AG04450 (cell line): Measurements from ENCODE around the gene ACADM. TPM values are rescaled to one million over a fixed set of nuclear protein-coding genes. Genes with fewer than 3 reads are reported as not detected.
"Not testable (repeated sequence)": the region's sequence is repeated elsewhere in the genome, so short reads cannot be mapped to it uniquely, and the experiment has no call there.

Experiments
- CTCF ChIA-PET: fragments of 300-600, 350-600 bp; formaldehyde crosslinking; extraction: SDS; loops from one replicate; lab custom pipeline; 2022; ENCODE audit warnings: antibody characterized with exemption, inconsistent platforms; lab: Charles Lee
- POLR2A ChIA-PET: fragments of 350-600 bp; formaldehyde crosslinking; extraction: SDS; loops from one replicate; lab custom pipeline; 2021; ENCODE audit warnings: antibody characterized with exemption, inconsistent platforms; lab: Yijun Ruan, JAX
- DNase-seq: peaks from one replicate; pipeline ENCODE4 v3.0.0-alpha.2; 2011; ENCODE audit warnings: low read depth, low spot score
- H3K27ac ChIP-seq: one replicate; pipeline ENCODE4 v1.5.1; 2012; ENCODE audit warnings: low read depth, low read length, control low read depth
- H3K27me3 ChIP-seq: one replicate; pipeline ENCODE4 v1.6.0; 2012; ENCODE audit warnings: low read length; ENCODE audit not compliant: control insufficient read depth, insufficient read depth
- H3K4me3 ChIP-seq: 2 replicates; pipeline ENCODE4 v1.5.1; 2011; ENCODE audit warnings: mild to moderate bottlenecking, low read depth, low read length, control low read depth
- H3K9me3 ChIP-seq: 2 replicates; pipeline ENCODE4 v1.5.1; 2012; ENCODE audit warnings: low read length; ENCODE audit not compliant: control insufficient read depth, insufficient read depth
- polyA plus RNA-seq: library from polyadenylated mRNA; depleted of rRNA; stranded (reverse); fragments of >200 nt; gene quantifications from 2 replicates; pipeline ENCODE4 v1.2.3, GENCODE V29; 2011
- TF ChIP-seq, protein P1 (sequence below): IDR thresholded peaks from 2 replicates; pipeline ENCODE4 v1.5.1; 2011; ENCODE audit warnings: low read depth, low read length, control low read depth, inconsistent platforms

The ACADM gene
- polyA plus RNA-seq, 1 experiment = 43.2 TPM

DNA sequence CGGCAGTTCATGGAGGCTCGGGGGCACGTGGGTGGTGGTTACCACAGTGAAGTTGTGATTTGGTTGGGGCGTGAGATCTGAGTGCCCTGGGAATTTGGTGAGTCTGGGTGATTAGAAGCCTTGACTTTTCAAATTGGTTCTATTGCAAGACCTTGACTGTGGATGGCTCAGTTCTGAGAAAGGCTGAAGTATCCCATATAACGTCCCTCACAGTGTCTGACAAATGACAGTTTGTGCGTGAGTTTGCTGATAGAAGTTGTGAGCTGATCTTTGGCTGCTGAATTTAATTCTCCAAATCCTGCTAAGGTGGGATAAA lies 72.7 kb downstream of the ACADM start:
- POLR2A ChIA-PET = interaction anchor here (1.2 to 1.4 kb wide), 2 partner anchors 11 to 14 kb away, joined by 4 to 9 read pairs; partner anchors contain the start of gene RABGGTB
- DNase-seq = no peak

DNA sequence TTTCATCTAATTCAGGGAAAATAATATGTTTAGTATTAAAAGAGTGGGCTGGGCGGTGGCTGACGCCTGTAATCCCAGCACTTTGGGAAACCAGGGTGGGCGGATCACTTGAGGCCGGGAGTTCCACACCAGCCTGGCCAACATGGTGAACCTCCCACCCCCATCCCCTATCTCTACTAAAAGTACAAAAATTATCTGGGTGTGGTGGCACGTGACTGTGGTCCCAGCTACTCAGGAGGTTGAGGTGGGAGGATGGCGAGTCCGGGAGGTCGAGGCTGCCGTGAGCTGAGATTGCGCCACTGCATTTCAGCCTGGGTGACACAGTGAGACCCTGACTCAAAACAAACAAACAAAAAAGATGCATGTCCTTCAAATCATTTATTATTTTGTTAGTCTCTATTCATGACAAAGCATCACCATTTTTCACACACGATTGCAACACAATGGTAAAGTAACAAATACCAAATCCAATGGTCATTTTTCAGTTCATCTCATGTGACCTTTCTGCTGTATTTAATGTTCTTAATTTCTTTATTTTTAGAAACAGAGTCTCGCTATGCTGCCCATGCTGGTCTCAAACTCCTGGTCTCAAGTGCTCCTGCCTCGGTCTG lies 73.2 kb downstream of the ACADM start:
- TF ChIP-seq, protein P1, sequence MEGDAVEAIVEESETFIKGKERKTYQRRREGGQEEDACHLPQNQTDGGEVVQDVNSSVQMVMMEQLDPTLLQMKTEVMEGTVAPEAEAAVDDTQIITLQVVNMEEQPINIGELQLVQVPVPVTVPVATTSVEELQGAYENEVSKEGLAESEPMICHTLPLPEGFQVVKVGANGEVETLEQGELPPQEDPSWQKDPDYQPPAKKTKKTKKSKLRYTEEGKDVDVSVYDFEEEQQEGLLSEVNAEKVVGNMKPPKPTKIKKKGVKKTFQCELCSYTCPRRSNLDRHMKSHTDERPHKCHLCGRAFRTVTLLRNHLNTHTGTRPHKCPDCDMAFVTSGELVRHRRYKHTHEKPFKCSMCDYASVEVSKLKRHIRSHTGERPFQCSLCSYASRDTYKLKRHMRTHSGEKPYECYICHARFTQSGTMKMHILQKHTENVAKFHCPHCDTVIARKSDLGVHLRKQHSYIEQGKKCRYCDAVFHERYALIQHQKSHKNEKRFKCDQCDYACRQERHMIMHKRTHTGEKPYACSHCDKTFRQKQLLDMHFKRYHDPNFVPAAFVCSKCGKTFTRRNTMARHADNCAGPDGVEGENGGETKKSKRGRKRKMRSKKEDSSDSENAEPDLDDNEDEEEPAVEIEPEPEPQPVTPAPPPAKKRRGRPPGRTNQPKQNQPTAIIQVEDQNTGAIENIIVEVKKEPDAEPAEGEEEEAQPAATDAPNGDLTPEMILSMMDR = no peak
- POLR2A ChIA-PET = interaction anchor here (1.4 kb wide), 1 partner anchor 14 kb away, joined by 4 read pairs; no protein-coding TSS in a partner anchor
- CTCF ChIA-PET = no interaction called here
- Histone ChIP-seq H3K27me3 (no peaks in the 10 kb centered on the region), H3K4me3 (no peak overlapping the region), H3K9me3 (no peaks in the 10 kb centered on the region; the same call in 1 of the 2 replicates), H3K27ac (no peak overlapping the region)
- no peak for DNase-seq

More for the DNA sequence above, 72.7 kb downstream of the ACADM start:
- no peaks in the 10 kb centered on the region for H3K27me3 ChIP-seq
- no peak overlapping the region for H3K27ac ChIP-seq
- no peaks in the 10 kb centered on the region; the same call in 1 of the 2 replicates for H3K9me3 ChIP-seq
- TF ChIP-seq, protein P1 = no peak
- H3K4me3 ChIP-seq = no peak overlapping the region
- CTCF ChIA-PET = no interaction called here

DNA sequence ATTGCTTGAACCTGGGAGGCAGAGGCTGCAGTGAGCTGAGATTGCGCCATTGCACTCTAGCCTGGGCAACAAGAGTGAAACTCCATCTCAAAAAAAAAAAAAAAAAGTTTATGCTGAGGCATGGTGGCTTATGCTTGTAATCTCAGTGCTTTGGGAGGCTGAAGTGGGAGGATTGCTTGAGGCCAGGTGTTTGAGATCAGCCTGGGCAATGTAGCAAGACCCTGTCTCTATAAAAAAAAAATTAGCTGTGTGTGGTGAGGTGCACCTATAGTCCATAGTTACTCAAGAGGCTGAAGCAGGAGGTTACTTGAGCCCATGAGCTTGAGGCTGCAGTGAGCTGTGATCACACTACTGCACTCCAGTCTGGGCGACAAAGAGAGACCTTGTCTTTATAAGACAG lies 77.0 kb downstream of the ACADM start:
- H3K27me3 ChIP-seq, CTCF ChIA-PET, H3K4me3 ChIP-seq, H3K9me3 ChIP-seq, H3K27ac ChIP-seq, DNase-seq: not testable (repeated sequence)
- POLR2A ChIA-PET = interaction anchor here (0.7 kb wide), 1 partner anchor 167 kb away, joined by 4 read pairs; no protein-coding TSS in a partner anchor

DNA sequence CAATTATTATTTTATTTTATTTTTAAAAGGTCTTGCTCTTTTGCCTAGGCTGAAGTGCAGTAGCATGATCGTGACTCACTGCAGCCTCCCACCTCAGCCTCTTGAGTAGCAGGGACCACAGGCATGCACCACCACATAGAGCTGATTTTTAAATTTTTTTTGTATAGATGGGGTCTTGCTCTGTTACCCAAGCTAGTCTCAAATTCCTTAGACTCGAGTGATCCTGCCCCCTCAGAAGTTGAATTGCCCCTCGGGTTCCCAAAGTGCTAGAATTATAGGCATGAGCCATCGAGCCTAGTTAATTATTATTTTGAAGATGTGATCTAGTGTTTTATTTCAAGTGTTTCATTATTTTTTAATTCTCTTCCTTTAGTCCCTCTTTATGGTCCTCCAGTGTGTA lies 84.4 kb downstream of the ACADM start:
- H3K9me3 ChIP-seq = no peaks in the 10 kb centered on the region
- DNase-seq = no peak
- no peak overlapping the region for H3K27ac ChIP-seq
- TF ChIP-seq, protein P1 = no peak
- H3K27me3 ChIP-seq = no peaks in the 10 kb centered on the region
- CTCF ChIA-PET = no interaction called here
- H3K4me3 ChIP-seq = no peak overlapping the region
- POLR2A ChIA-PET = no interaction called here

DNA sequence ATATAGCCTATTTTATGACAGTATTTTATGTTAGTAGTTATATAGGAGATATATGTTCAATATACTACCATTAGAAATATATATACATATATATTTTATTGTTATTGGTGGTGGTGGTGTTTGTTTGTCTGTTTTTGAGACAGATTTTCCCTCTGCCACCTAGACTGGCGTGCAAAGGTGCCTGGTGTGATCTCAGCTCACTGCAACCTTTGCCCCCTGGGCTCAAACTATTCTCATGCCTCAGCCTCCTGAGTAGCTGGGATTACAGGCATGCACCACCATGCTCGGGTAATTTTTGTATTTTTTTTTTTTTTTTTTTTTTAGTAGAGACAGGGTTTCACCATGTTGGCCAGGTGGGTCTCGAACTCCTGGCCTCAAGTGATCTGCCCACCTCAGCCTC lies 85.6 kb downstream of the ACADM start:
- POLR2A ChIA-PET, H3K27me3 ChIP-seq, CTCF ChIA-PET, H3K27ac ChIP-seq, H3K4me3 ChIP-seq, H3K9me3 ChIP-seq, DNase-seq: not testable (repeated sequence)

DNA sequence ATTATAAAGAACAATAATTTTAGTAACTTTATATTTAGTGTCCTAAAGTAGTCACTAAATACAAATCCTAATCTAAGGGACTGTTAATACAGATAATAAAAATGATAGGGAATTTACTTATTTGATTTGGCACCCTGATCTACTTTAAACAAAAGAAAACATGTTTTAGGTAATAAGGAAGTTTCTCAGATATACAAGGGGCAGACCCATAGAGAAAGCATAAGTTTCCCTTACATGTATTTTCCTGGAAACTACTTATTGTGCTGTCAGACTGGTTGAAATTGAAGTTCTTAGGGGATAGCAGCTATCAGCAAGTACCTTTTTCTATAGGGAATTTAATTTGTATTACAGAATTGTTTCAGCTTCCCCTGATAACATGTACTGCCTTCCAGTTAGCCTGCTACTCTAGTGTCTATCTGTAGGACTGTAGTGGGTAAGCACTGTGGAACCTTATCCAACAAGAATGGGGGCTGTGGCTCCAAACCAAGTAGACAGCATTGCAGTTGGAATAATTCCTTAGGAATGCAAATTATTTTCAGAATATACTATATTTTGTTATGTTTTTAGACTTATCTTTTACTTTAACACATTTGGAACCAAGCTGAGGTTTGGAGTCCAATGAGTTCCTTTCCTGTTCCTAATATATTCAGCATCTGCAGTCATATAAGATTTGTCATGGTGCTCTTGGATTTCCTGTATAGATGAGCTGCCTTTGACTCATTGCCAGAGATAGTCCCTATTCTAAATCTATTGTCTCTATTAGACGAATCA lies 86.9 kb downstream of the ACADM start:
- Histone ChIP-seq H3K9me3 (no peaks in the 10 kb centered on the region), H3K27ac (no peak overlapping the region), H3K27me3 (no peaks in the 10 kb centered on the region), H3K4me3 (no peak overlapping the region)
- POLR2A ChIA-PET = interaction anchor here (1.3 kb wide), 2 partner anchors 14 to 26 kb away, joined by 3 to 4 read pairs; partner anchors contain the start of gene RABGGTB
- no peak for DNase-seq
- TF ChIP-seq, protein P1 = no peak
- CTCF ChIA-PET = no interaction called here
